Esophagus squamous epithelium (tissue), 5 donors: ENCODE measurements around the gene AK8. TPM values are rescaled to one million over a fixed set of nuclear protein-coding genes. Genes with fewer than 3 reads are reported as not detected.

Experiments used
- DNase-seq: peaks from one replicate; lab custom pipeline; 2025; lab: John Stamatoyannopoulos, UW
- H3K27ac ChIP-seq, 4 donors: fragments of 200-600 bp; sonication (generic); one replicate each; pipeline ENCODE4 v1.5.1; 2016 to 2019; ENCODE audit warnings: mild to moderate bottlenecking in 1 of 4
- H3K27me3 ChIP-seq, 4 donors: fragments of 200-600 bp; sonication (generic); 1 replicate in 3 of 4; 2 replicates in 1 of 4; pipeline versions ENCODE4 v1.5.1 to v1.6.0; 2017 to 2021; ENCODE audit warnings: antibody characterized with exemption in 1 of 4
- H3K36me3 ChIP-seq, 3 donors: fragments of 200-600 bp; sonication (generic); one replicate each; pipeline ENCODE4 v1.5.1; 2016 to 2019
- H3K4me1 ChIP-seq, 3 donors: fragments of 200-600 bp; sonication (generic); one replicate each; pipeline ENCODE4 v1.5.1; 2017 to 2019
- H3K4me3 ChIP-seq, 4 donors: fragments of 200-600 bp; sonication (generic); 1 replicate in 3 of 4; 2 replicates in 1 of 4; pipeline ENCODE4 v1.5.1; 2016 to 2019; ENCODE audit warnings: mild to moderate bottlenecking in 2 of 4, moderate library complexity in 1 of 4
- H3K9me3 ChIP-seq, 3 donors: fragments of 200-600 bp; sonication (generic); one replicate each; pipeline ENCODE4 v1.5.1; 2016 to 2019
- CTCF ChIP-seq, 6 experiments: fragments of 450-650 bp in 4 of 6; fragments of 200-600 bp in 2 of 6; sonication (generic) in 2 of 6; IDR thresholded peaks; one replicate each; pipeline ENCODE4 v1.5.1; 2016 to 2019; ENCODE audit warnings: antibody characterized with exemption in 6 of 6, mild to moderate bottlenecking in 4 of 6, moderate library complexity in 4 of 6
- POLR2A ChIP-seq, 4 donors: fragments of 450-650 bp; IDR thresholded peaks; one replicate each; pipeline ENCODE4 v1.6.1; 2017; ENCODE audit warnings: antibody characterized with exemption in 4 of 4, mild to moderate bottlenecking in 4 of 4, moderate library complexity in 3 of 4
- WGBS, 2 donors: methylation state at CpG; one replicate each; pipeline ENCODE4 v1.1.5; 2018; 5-methylcytosine and 5-hydroxymethylcytosine counted together
- intact Hi-C: fragments of 100-400 bp; cut with DNase I; formaldehyde crosslinking; loops from one replicate; pipeline ENCODE4 v1.15.0; 2022
- total RNA-seq, 4 donors: library from RNA; depleted of rRNA; stranded (reverse); fragments of >200 nt; gene quantifications; one replicate each; pipeline ENCODE4 v1.1.0, GENCODE V29; 2016
- donor health status: DM: yes; HTN: yes; CAD: no.

AK8 gene
- total RNA-seq, 4 donors from 2014 or later, result 0.38 to 1.1 (median 0.48) TPM; not detected in 1

- no peak for DNase-seq
- 69 to 76% methylated on average over 13 of the region's 14 CpGs for WGBS, 2 donors
- H3K9me3 ChIP-seq, result no peaks in the 10 kb centered on the region
- peaks cover 0 to 21% (median 0%) of the 10 kb centered on the region in 4 donors for H3K27me3 ChIP-seq
- no peak overlapping the region for H3K27ac ChIP-seq
- H3K4me3 ChIP-seq, result no peak overlapping the region
- intact Hi-C loops, result no loop called here
- TF ChIP-seq CTCF (IDR thresholded peaks at IDR 0.05), result no peak
- TF ChIP-seq POLR2A (IDR thresholded peaks at IDR 0.05), result no peak
- no peaks in the 10 kb centered on the region for H3K36me3 ChIP-seq
- no peaks in the 10 kb centered on the region for H3K4me1 ChIP-seq
These were observed 63.1 kb downstream of the AK8 start for GRCh38 chr9:132814937-132815336.

GRCh38 chr9:132813115-132813771, 64.8 kb downstream of the AK8 start:
- Histone ChIP-seq H3K4me3 (no peak overlapping the region), H3K27me3 (peaks cover 0 to 32% (median 0%) of the 10 kb centered on the region in 4 donors), H3K36me3 (no peaks in the 10 kb centered on the region), H3K4me1 (no peaks in the 10 kb centered on the region), H3K9me3 (no peaks in the 10 kb centered on the region), H3K27ac (no peak overlapping the region)
- TF ChIP-seq CTCF (IDR thresholded peaks at IDR 0.05) (no peak), POLR2A (IDR thresholded peaks at IDR 0.05) (no peak)
- 73 to 86% methylated on average over 4 of the region's 13 CpGs for WGBS, 2 donors
- DNase-seq, result no peak
- intact Hi-C loops, result no loop called here

- DNase-seq, result no peak
- H3K4me1 ChIP-seq, result no peaks in the 10 kb centered on the region
- TF ChIP-seq POLR2A (IDR thresholded peaks at IDR 0.05), result no peak
- no peak for TF ChIP-seq CTCF (IDR thresholded peaks at IDR 0.05)
- H3K9me3 ChIP-seq, result no peaks in the 10 kb centered on the region
- 84 to 90% methylated on average over 2 to 6 of the region's 6 CpGs for WGBS, 2 donors
- H3K36me3 ChIP-seq, result no peaks in the 10 kb centered on the region
- H3K27ac ChIP-seq, result no peak overlapping the region
- no peak overlapping the region for H3K4me3 ChIP-seq
- intact Hi-C loops, result no loop called here
- H3K27me3 ChIP-seq, result peaks cover 0 to 36% (median 0%) of the 10 kb centered on the region in 4 donors
These were observed 66.1 kb downstream of the AK8 start for GRCh38 chr9:132811985-132812384.

- intact Hi-C loops, result no loop called here
- Histone ChIP-seq H3K9me3 (no peaks in the 10 kb centered on the region), H3K36me3 (no peaks in the 10 kb centered on the region), H3K27ac (no peak overlapping the region), H3K4me3 (no peak overlapping the region), H3K4me1 (no peaks in the 10 kb centered on the region), H3K27me3 (peaks cover 0 to 38% (median 0%) of the 10 kb centered on the region in 4 donors)
- DNase-seq, result no peak
- TF ChIP-seq POLR2A (IDR thresholded peaks at IDR 0.05) (no peak), CTCF (IDR thresholded peaks at IDR 0.05) (no peak)
- WGBS, 2 donors, result 67 to 73% methylated on average over 11 of the region's 11 CpGs
These were observed 67.8 kb downstream of the AK8 start for GRCh38 chr9:132810314-132810713.

GRCh38 chr9:132809677-132810271, 68.3 kb downstream of the AK8 start:
- intact Hi-C loops, result loop anchor here (10.0 kb wide), 2 partner anchors 305 to 395 kb away; partner anchors contain the start of gene CFAP77

More at GRCh38 chr9:132809677-132810271, 68.3 kb downstream of the AK8 start:
- TF ChIP-seq CTCF (IDR thresholded peaks at IDR 0.05) (no peak), POLR2A (IDR thresholded peaks at IDR 0.05) (no peak)
- WGBS, 2 donors, result 57 to 65% methylated on average over 9 to 11 of the region's 11 CpGs
- Histone ChIP-seq H3K4me3 (no peak overlapping the region), H3K27ac (no peak overlapping the region), H3K27me3 (peaks cover 0 to 38% (median 0%) of the 10 kb centered on the region in 4 donors), H3K36me3 (no peaks in the 10 kb centered on the region), H3K4me1 (no peaks in the 10 kb centered on the region), H3K9me3 (no peaks in the 10 kb centered on the region)
- no peak for DNase-seq
